ENCODE measurements around the gene PTPN6. TPM values are rescaled to one million over a fixed set of nuclear protein-coding genes. Genes with fewer than 3 reads are reported as not detected.

The PTPN6 gene
- total and polyA plus RNA-seq, 2 of the 13 experiments (the other 11 are each of a cell fraction or from before 2014, with no cell fraction given) = 10.5 to 10.6 TPM

DNA sequence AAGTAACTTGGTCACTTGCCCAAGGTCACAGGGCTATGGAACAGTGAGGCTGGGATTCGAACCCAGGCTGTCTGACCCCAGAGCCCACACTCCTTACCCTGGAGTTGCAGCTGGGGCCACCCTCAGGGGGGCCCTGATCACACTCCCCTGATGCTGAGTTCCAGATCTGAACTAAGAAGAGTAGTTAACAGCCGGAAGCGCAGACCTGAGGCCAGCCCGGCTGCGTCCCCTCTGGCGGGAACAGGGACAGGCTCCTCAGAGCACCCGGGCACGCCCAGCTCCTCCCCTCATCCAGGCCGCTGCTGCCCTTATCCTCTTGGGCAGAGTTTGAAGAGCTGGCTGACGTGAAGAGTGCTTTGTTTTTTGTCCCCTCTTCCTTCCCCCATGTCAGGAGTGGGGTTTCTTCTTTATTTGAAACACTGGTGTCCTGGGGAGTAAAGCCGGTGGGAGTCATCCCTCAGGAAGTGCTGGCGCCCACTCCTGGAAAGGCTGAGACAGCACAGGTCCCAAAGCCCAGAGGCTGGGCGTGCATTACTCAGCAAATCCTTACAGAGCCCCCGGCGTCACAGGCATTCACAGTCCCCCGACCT lies 10.6 kb downstream of the PTPN6 start (continued):
- 0 out of 2 replicates have a peak, but pooled peaks have one; percentile 12 for TF ChIP-seq POGZ (CRISPR knock-in tag; IDR thresholded peaks at IDR 0.05)
- no peak for TF ChIP-seq SATB2 (CRISPR knock-in tag; IDR thresholded peaks at IDR 0.05)
- TF ChIP-seq LRRFIP1 (CRISPR knock-in tag; conservative IDR thresholded peaks at IDR 0.05) = no peak
- no peak for TF ChIP-seq NCOA2 (CRISPR knock-in tag; IDR thresholded peaks at IDR 0.05)
- no peak for TF ChIP-seq RBAK (CRISPR knock-in tag; IDR thresholded peaks at IDR 0.05)
- TF ChIP-seq ZNF512B (CRISPR knock-in tag; IDR thresholded peaks at IDR 0.05; ENCODE audit: borderline replicate concordance) = no peak
- no peak for TF ChIP-seq AFF4 (CRISPR knock-in tag; IDR thresholded peaks at IDR 0.05)
- TF ChIP-seq ARID5B (CRISPR knock-in tag; IDR thresholded peaks at IDR 0.05) = no peak
- TF ChIP-seq ELF3 (CRISPR knock-in tag; IDR thresholded peaks at IDR 0.05) = 0 out of 2 replicates have a peak, but pooled peaks have one; percentile 43
- no peak for TF ChIP-seq SOX5 (CRISPR knock-in tag; IDR thresholded peaks at IDR 0.05; ENCODE audit: borderline replicate concordance)
- TF ChIP-seq ZNF792 (CRISPR knock-in tag; IDR thresholded peaks at IDR 0.05) = 0 out of 2 replicates have a peak, but pooled peaks have one; percentile 24
- TF ChIP-seq TBX3 (IDR thresholded peaks at IDR 0.05; ENCODE audit: borderline replicate concordance) = no peak
- no peak for TF ChIP-seq SMAD9 (CRISPR knock-in tag; IDR thresholded peaks at IDR 0.05)
- no peak for TF ChIP-seq ZNF121 (CRISPR knock-in tag; IDR thresholded peaks at IDR 0.05)
- no peak for TF ChIP-seq ZNF329 (CRISPR knock-in tag; IDR thresholded peaks at IDR 0.05; ENCODE audit: low read depth)
- TF ChIP-seq SP140L (CRISPR knock-in tag; IDR thresholded peaks at IDR 0.05; ENCODE audit: borderline replicate concordance) = no peak
- no peak for TF ChIP-seq ZNF33B (CRISPR knock-in tag; IDR thresholded peaks at IDR 0.05)
- TF ChIP-seq MIER2 (CRISPR knock-in tag; IDR thresholded peaks at IDR 0.05) = no peak
